T-helper 1 cell treated with Interleukin-12 subunit alpha and Interleukin-12 subunit beta and Interleukin-4 antibody, amounts not matched to agents 30 ng/mL and 1 ng/mL, for 36 hours (primary cell): ENCODE data around the gene BICD1. TPM values are rescaled to one million over a fixed set of nuclear protein-coding genes. Genes with fewer than 3 reads are reported as not detected.
"Not testable (repeated sequence)": the region's sequence is repeated elsewhere in the genome, so short reads cannot be mapped to it uniquely, and the experiment has no call there.

Source experiments
- intact Hi-C: fragments of 100-400 bp; cut with micrococcal nuclease; formaldehyde crosslinking; loops from one replicate; pipeline ENCODE4 v1.15.1; 2024
- total RNA-seq: library from RNA; stranded (reverse); gene quantifications from 2 replicates; pipeline ENCODE4 v1.2.3, GENCODE V29; 2022

Gene BICD1
- total RNA-seq, 1 donor from 2014 or later = 20.8 TPM

GRCh38 chr12:32181498-32182175, 75.0 kb downstream of the BICD1 start:
- intact Hi-C loops = no loop called here

- intact Hi-C loops = no loop called here
Observed at GRCh38 chr12:32183650-32184049, 77.0 kb downstream of the BICD1 start.

- intact Hi-C loops = not testable (repeated sequence)
Observed at GRCh38 chr12:32187127-32187526, 80.5 kb downstream of the BICD1 start.

GRCh38 chr12:32191445-32191844, 84.8 kb downstream of the BICD1 start:
- intact Hi-C loops = no loop called here

- intact Hi-C loops = no loop called here
Observed at GRCh38 chr12:32196250-32197198, 89.9 kb downstream of the BICD1 start.

GRCh38 chr12:32197421-32197820, 90.8 kb downstream of the BICD1 start:
- intact Hi-C loops = no loop called here

- intact Hi-C loops = no loop called here
Observed at GRCh38 chr12:32198555-32198954, 91.9 kb downstream of the BICD1 start.

GRCh38 chr12:32201096-32201495, 94.4 kb downstream of the BICD1 start:
- intact Hi-C loops = no loop called here

GRCh38 chr12:32201976-32202375, 95.3 kb downstream of the BICD1 start:
- intact Hi-C loops = no loop called here

- intact Hi-C loops = no loop called here
Observed at GRCh38 chr12:32205731-32206130, 99.1 kb downstream of the BICD1 start.

- intact Hi-C loops = no loop called here
Observed at GRCh38 chr12:32208355-32208754, 101.7 kb downstream of the BICD1 start.

- intact Hi-C loops = no loop called here
Observed at GRCh38 chr12:32211066-32211899, 104.6 kb downstream of the BICD1 start.

- intact Hi-C loops = no loop called here
Observed at GRCh38 chr12:32211900-32212156, 105.2 kb downstream of the BICD1 start.

- intact Hi-C loops = no loop called here
Observed at GRCh38 chr12:32214723-32215122, 108.1 kb downstream of the BICD1 start.

GRCh38 chr12:32217354-32218310, 111.0 kb downstream of the BICD1 start:
- intact Hi-C loops = no loop called here

GRCh38 chr12:32223941-32224340, 117.3 kb downstream of the BICD1 start:
- intact Hi-C loops = no loop called here

GRCh38 chr12:32226768-32227167, 120.1 kb downstream of the BICD1 start:
- intact Hi-C loops = no loop called here

GRCh38 chr12:32229971-32230612, 123.4 kb downstream of the BICD1 start:
- intact Hi-C loops = no loop called here

GRCh38 chr12:32230613-32230993, 124.0 kb downstream of the BICD1 start:
- intact Hi-C loops = no loop called here

- intact Hi-C loops = not testable (repeated sequence)
Observed at GRCh38 chr12:32231361-32231760, 124.7 kb downstream of the BICD1 start.
